Chondrocyte (in vitro differentiated cells): ENCODE measurements around the gene C1orf74. TPM values are rescaled to one million over a fixed set of nuclear protein-coding genes. Genes with fewer than 3 reads are reported as not detected.

Source experiments
- DNase-seq: peaks from one replicate; pipeline ENCODE4 v3.0.0; 2021; ENCODE audit warnings: mixed read lengths, low spot score
- H3K27ac Mint-ChIP-seq: one replicate; pipeline ENCODE4 v1.8.0; 2021; ENCODE audit warnings: mild to moderate bottlenecking, moderate library complexity, mixed read lengths; ENCODE audit not compliant: unreplicated experiment
- H3K27me3 Mint-ChIP-seq: 2 replicates; pipeline ENCODE4 v1.8.0; 2021; ENCODE audit warnings: low read depth, mixed read lengths
- H3K36me3 Mint-ChIP-seq: 2 replicates; pipeline ENCODE4 v1.8.0; 2021; ENCODE audit warnings: low read depth, mixed read lengths
- H3K4me1 Mint-ChIP-seq: 2 replicates; pipeline ENCODE4 v1.8.0; 2021; ENCODE audit warnings: low read depth, mild to moderate bottlenecking, mixed read lengths
- H3K4me3 Mint-ChIP-seq: one replicate; pipeline ENCODE4 v1.8.0; 2021; ENCODE audit warnings: mild to moderate bottlenecking, moderate library complexity, mixed read lengths; ENCODE audit not compliant: unreplicated experiment
- H3K9me3 Mint-ChIP-seq: 2 replicates; pipeline ENCODE4 v1.8.0; 2021; ENCODE audit warnings: low read depth, mixed read lengths
- total RNA-seq: library from RNA; stranded (reverse); gene quantifications from 3 replicates; pipeline ENCODE4 v1.2.1, GENCODE V29; 2021
- TF ChIP-seq, protein P1 (sequence below): fragments of 200-600 bp; sonication (generic); IDR thresholded peaks from 2 replicates; pipeline ENCODE4 v1.5.0; 2021; ENCODE audit warnings: antibody characterized with exemption, mild to moderate bottlenecking, moderate library complexity

C1orf74 gene
- total RNA-seq, 1 donor from 2014 or later: 1.6 TPM

DNA sequence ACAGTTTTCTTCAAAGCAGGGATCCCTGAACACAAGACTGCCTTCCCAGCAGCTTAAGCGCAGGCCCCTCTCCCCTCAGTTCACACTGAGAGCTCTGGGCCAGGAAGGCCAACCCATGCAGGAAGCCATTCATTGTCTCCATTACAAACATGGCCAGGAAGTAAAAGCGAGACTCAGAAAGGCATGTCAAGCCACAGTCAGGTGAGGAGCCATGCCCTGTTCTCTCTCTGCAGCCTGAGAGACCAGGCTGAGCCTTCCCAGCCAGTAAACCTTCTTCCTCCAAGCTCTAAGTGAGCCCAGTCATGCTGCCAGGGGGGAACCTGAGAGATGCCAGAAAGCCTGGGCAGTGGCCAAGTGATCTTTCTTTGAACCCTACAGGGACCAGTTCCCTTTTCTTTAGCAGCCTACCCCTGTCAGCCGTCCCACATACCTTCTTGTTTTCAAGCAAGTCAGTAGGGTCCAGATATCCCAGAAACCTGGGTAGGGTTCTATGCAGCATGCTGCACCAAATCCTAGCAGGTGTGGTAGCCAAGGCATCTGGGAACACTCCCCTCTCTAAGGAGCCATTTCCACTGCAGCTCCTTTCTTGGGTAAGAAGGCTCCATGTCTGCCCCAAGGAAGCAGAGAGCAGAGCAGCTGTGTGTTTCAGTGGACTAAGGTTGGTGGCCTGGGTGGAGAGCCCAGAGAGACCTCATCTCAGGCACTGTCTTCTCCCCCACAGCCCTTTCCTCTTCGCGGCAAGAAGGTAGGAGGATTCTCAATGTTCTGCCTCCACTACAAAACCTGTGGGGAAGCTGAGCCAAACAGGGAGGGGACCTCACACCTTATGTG, 27.5 kb downstream of the C1orf74 start:
- Mint-ChIP-seq H3K27ac (no peak overlapping the region), H3K4me1 (no peaks in the 10 kb centered on the region), H3K4me3 (no peak overlapping the region), H3K36me3 (no peaks in the 10 kb centered on the region), H3K27me3 (peaks cover 53% of the 10 kb centered on the region), H3K9me3 (no peaks in the 10 kb centered on the region)
- no peak for DNase-seq
- TF ChIP-seq, protein P1, sequence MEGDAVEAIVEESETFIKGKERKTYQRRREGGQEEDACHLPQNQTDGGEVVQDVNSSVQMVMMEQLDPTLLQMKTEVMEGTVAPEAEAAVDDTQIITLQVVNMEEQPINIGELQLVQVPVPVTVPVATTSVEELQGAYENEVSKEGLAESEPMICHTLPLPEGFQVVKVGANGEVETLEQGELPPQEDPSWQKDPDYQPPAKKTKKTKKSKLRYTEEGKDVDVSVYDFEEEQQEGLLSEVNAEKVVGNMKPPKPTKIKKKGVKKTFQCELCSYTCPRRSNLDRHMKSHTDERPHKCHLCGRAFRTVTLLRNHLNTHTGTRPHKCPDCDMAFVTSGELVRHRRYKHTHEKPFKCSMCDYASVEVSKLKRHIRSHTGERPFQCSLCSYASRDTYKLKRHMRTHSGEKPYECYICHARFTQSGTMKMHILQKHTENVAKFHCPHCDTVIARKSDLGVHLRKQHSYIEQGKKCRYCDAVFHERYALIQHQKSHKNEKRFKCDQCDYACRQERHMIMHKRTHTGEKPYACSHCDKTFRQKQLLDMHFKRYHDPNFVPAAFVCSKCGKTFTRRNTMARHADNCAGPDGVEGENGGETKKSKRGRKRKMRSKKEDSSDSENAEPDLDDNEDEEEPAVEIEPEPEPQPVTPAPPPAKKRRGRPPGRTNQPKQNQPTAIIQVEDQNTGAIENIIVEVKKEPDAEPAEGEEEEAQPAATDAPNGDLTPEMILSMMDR: no peak

DNA sequence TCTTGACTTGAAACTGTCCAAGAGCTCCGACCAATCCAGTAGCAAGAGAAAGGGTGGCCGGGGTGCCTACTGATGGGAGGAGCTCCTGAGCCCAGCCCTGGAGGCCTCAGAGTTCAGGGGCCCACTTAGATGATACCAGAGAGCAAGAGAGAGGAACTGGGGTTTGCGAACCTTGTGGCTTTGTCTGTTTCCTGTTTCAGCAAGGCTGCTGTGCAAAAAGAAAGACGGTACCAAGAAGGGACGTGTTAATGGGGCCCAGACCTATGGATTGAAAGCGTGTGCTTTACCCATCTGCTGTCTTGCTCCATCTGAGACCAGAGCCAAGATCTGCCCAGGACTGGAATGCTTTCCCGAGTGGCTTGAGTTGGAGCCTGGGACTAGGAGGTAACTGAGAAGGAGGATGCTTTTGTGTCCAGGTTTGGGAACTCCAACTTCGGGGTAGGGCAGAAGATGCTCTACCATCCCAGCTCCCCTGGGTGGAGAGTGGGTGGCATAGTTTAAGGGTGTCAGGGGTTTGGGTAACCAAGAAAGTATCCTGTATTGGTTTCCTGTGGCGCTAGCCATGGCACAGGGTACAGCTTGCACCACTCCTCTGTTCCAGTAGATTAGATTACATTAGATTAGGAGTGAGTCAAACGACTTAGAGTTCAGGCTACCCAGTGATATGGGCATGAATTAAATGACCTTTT, 28.3 kb downstream of the C1orf74 start, which contains the start of gene TRAF3IP3:
Gene TRAF3IP3, plus strand, starts transcription at position 128 of the 689 bp plus-strand sequence. CDS start 3,987 bp downstream, outside the sequence.
- H3K36me3 Mint-ChIP-seq: no peaks in the 10 kb centered on the region
- no peak for DNase-seq
- no peak within 1 kb of the TSS for H3K27ac Mint-ChIP-seq
- TF ChIP-seq, protein P1: no peak
- no peaks in the 10 kb centered on the region for H3K4me1 Mint-ChIP-seq
- H3K27me3 Mint-ChIP-seq: peaks cover 52% of the 10 kb centered on the region
- H3K4me3 Mint-ChIP-seq: no peak within 1 kb of the TSS
- no peaks in the 10 kb centered on the region for H3K9me3 Mint-ChIP-seq

DNA sequence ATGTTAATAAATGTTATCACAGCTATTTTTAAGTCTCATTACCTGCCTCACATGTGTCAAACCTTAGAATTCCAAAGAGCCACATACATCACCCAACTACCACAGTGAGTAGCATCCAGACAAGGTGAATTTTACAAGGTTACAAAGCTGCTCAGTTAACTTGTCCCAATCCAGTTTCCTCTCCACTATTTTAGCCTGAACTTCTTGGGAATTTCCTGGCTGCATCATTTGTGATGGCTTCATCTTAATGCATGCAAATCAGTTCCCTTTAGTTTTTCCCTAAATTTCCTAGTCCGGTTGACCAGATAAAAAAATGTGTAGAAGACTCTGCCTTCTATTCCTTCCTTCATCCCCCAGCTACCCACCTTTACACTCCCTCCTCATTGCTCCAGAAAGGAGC, 29.1 kb downstream of the C1orf74 start:
- TF ChIP-seq, protein P1: no peak
- Mint-ChIP-seq H3K27me3 (peaks cover 53% of the 10 kb centered on the region), H3K9me3 (no peaks in the 10 kb centered on the region), H3K4me1 (no peaks in the 10 kb centered on the region), H3K36me3 (no peaks in the 10 kb centered on the region), H3K4me3 (no peak overlapping the region), H3K27ac (no peak overlapping the region)
- no peak for DNase-seq

DNA sequence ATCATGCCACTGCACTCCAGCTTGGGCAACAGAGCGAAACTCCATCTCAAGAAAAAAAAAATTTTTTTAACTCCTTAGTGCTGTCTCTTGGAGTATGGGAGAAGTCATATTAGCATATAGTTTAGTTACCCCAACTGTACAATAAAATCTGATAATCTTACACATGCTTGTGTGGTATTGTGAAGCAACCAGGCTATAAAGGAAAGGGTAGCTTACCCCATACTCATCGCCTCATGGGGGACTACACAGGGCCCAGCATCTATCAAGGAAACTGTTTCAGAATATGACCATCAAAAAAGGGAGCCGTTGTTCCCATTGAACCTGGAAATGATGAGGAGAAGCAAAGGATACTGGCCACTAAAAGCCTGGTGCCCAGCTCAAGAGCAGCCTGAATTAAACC, 31.5 kb downstream of the C1orf74 start:
- no peak overlapping the region for H3K27ac Mint-ChIP-seq

More for the DNA sequence above, 31.5 kb downstream of the C1orf74 start:
- Mint-ChIP-seq H3K4me1 (peaks cover 5% of the 10 kb centered on the region), H3K27me3 (peaks cover 43% of the 10 kb centered on the region), H3K36me3 (no peaks in the 10 kb centered on the region), H3K9me3 (no peaks in the 10 kb centered on the region), H3K4me3 (no peak overlapping the region)
- TF ChIP-seq, protein P1: no peak
- no peak for DNase-seq
